ENCODE results near the gene RASEF.

The RASEF gene

GRCh38 chr9:83056174-83056573 is 6.8 kb downstream of the RASEF start:
- no peak for DNase-seq

GRCh38 chr9:83047839-83048775 is 14.8 kb downstream of the RASEF start:
- no peak for DNase-seq

GRCh38 chr9:83043597-83043996 is 19.3 kb downstream of the RASEF start:
- no peak for DNase-seq

- no peak for DNase-seq
Measured at GRCh38 chr9:83041771-83042170, 21.2 kb downstream of the RASEF start.

- no peak for DNase-seq
Measured at GRCh38 chr9:83039303-83039702, 23.6 kb downstream of the RASEF start.

- DNase-seq = no peak
Measured at GRCh38 chr9:83036043-83036442, 26.9 kb downstream of the RASEF start.

GRCh38 chr9:83035143-83035542 is 27.8 kb downstream of the RASEF start:
- DNase-seq = no peak

- no peak for DNase-seq
Measured at GRCh38 chr9:83034587-83034986, 28.4 kb downstream of the RASEF start.

- DNase-seq = no peak
Measured at GRCh38 chr9:83034026-83034425, 28.9 kb downstream of the RASEF start.

GRCh38 chr9:83032065-83032625 is 30.8 kb downstream of the RASEF start:
- no peak for DNase-seq

GRCh38 chr9:83030391-83031107 is 32.4 kb downstream of the RASEF start:
- DNase-seq = no peak

- DNase-seq = no peak
Measured at GRCh38 chr9:83029531-83030137, 33.3 kb downstream of the RASEF start.

GRCh38 chr9:83027153-83027891 is 35.6 kb downstream of the RASEF start:
- DNase-seq = no peak

- DNase-seq = no peak
Measured at GRCh38 chr9:83024506-83025125, 38.3 kb downstream of the RASEF start.

- no peak for DNase-seq
Measured at GRCh38 chr9:83023151-83023550, 39.8 kb downstream of the RASEF start.

GRCh38 chr9:83020864-83021263 is 42.1 kb downstream of the RASEF start:
- DNase-seq = no peak

GRCh38 chr9:83020327-83020726 is 42.6 kb downstream of the RASEF start:
- DNase-seq = no peak

- DNase-seq = no peak
Measured at GRCh38 chr9:83019246-83019645, 43.7 kb downstream of the RASEF start.

GRCh38 chr9:83015897-83016296 is 47.0 kb downstream of the RASEF start:
- DNase-seq = no peak

- no peak for DNase-seq
Measured at GRCh38 chr9:83013867-83014605, 48.9 kb downstream of the RASEF start.

Data from stimulated activated CD4-positive, alpha-beta T cell treated with anti-CD3 and anti-CD28 coated beads, Interleukin-15, amount 100 ng/mL, for 24 hours (primary cell).